GM12891 (cell line): ENCODE data around the gene KAZN.

ENCODE experiments used
- POLR2A ChIP-seq: IDR thresholded peaks from 2 replicates; pipeline ENCODE4 v1.6.1; 2011; ENCODE audit warnings: low read depth, low read length, control low read depth
- POLR2AphosphoS5 ChIP-seq: IDR thresholded peaks from 2 replicates; pipeline ENCODE4 v1.6.1; 2011; ENCODE audit warnings: low read depth, low read length, control low read depth
- SPI1 ChIP-seq: IDR thresholded peaks from 2 replicates; pipeline ENCODE4 v1.6.1; 2011; ENCODE audit warnings: low read depth, low read length, control low read depth

DNA sequence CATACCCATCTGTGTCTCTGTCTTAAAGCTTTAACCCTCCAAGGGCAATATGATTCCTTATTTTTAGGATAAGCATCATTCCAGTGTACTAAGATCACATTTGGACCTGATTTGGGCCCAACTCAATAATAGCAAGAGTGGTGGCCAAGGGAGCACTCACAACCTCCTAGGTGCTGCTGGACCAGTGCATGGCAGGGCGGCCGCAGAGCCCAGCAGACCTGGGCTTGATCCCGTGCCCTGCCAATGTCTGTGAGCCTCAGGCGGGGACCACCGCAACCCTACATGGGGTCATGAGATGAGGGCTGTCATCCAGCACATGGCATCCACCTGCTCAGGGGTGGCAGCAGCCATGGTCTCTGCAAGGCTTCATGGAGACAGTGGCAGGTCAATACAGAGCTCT is 353.3 kb downstream of the KAZN start:
- TF ChIP-seq POLR2AphosphoS5, result no peak
- TF ChIP-seq POLR2A, result no peak
- no peak for TF ChIP-seq SPI1
